ENCODE measurements around the gene ABHD2. TPM values are rescaled to one million over a fixed set of nuclear protein-coding genes. Genes with fewer than 3 reads are reported as not detected.

ABHD2 gene
- total and polyA plus RNA-seq, 2 donors, result 5.6 to 13.7 TPM

DNA sequence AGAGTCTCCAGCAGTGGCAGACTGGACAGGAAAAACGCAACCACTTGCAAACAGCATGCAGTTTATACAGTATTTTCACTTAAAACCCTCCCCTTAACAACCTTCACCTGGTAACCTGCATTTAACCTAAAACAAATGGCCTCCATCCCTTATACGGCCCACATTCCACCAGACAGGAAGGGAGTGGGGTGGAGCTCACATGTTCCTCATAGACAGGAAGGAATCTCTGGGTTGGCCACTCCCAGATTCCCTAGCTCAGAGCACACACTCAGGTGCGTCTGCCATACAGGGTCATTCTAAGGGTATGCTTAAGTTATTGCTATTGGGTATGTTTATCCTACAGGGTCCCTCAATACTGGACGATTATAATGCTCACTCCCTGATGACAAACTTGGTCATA is 16.8 kb upstream of the ABHD2 start:
- H3K4me1 ChIP-seq (ENCODE audit: control insufficient read depth in 2 of 2, insufficient read depth in 2 of 2, low read length in 2 of 2), result no peaks in the 10 kb centered on the region
- H3K9me3 ChIP-seq (ENCODE audit: control insufficient read depth in 2 of 2, insufficient read depth in 1 of 2, low read length in 1 of 2), result peaks cover 4 to 16% of the 10 kb centered on the region in 2 donors
- H3K4me3 ChIP-seq (ENCODE audit: low read length in 2 of 2), result no peak overlapping the region
- no peaks in the 10 kb centered on the region for H3K27me3 ChIP-seq (ENCODE audit: control insufficient read depth in 2 of 2, insufficient read depth in 1 of 2, low read length in 1 of 2)
- no peak overlapping the region for H3K27ac ChIP-seq (ENCODE audit: low read depth in 1 of 2, low read length in 1 of 2)
- DNase-seq (ENCODE audit: low read depth in 6 of 9, low spot score in 9 of 9), result no peak
- 83% methylated on average over 4 of the region's 4 CpGs for WGBS
- H3K36me3 ChIP-seq (ENCODE audit: control insufficient read depth in 2 of 2, insufficient read depth in 2 of 2, low read length in 1 of 2), result no peaks in the 10 kb centered on the region

DNA sequence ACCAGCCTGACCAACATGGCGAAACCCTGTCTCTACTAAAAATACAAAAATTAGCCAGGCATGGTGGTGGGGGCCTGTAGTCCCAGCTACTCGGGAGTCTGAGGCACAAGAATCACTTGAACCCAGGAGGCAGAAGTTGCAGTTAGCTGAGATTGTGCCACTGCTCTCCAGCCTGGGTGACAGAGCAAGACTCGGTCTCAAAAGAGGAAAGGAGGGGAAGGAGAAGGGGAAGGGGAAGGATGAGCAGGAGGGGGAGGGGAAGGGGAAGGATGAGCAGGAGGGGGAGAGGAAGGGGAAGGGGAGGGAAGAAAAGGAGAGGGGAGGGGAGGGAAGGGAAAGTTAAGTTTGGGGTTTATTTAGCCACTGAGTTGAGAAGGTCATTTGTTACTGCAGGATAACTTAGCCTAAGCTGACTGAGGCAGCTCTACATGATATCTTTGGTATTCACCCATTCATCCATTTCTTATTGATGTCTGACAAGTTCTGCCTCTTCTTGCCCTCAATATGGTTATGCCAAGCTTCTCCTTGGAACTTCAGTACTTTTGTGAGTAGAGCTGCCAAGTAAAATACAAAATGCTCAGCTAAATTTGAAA is 15.9 kb upstream of the ABHD2 start:
- no peak for DNase-seq (ENCODE audit: low read depth in 6 of 9, low spot score in 9 of 9)
- Histone ChIP-seq H3K9me3 (ENCODE audit: control insufficient read depth in 2 of 2, insufficient read depth in 1 of 2, low read length in 1 of 2) (peaks cover 0 to 9% of the 10 kb centered on the region in 2 donors), H3K4me1 (ENCODE audit: control insufficient read depth in 2 of 2, insufficient read depth in 2 of 2, low read length in 2 of 2) (no peaks in the 10 kb centered on the region), H3K36me3 (ENCODE audit: control insufficient read depth in 2 of 2, insufficient read depth in 2 of 2, low read length in 1 of 2) (no peaks in the 10 kb centered on the region), H3K27me3 (ENCODE audit: control insufficient read depth in 2 of 2, insufficient read depth in 1 of 2, low read length in 1 of 2) (no peaks in the 10 kb centered on the region), H3K4me3 (ENCODE audit: low read length in 2 of 2) (no peak overlapping the region), H3K27ac (ENCODE audit: low read depth in 1 of 2, low read length in 1 of 2) (no peak overlapping the region)
- 82% methylated on average over 3 of the region's 3 CpGs for WGBS

DNA sequence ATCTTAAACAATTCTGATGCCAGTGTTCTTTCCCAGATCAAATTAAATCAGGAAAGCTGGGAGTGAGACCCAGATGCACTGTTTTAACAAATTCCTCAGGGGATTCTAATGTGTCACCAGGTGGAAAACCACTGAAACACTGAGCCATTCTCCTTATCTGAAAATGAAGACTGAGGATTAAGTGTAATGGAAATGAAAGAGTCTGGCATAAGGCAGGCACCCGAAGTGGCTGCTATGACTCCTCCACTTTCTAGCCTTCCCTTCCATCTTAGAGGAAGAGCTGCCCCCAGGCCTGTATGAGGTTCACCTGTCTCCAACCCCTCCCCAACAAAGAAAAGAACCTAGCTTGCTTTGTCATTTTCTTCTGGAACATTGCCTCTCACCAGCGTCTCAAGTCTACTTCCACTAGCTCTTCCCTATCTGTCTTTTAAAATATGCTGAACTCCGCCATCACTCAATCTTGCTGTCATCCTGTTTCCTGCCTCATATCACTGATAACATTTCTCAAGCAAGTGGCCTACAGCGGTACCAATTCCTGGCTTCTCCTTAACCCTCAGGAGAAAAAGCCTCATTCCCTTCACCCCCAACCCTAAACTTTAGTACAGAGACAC is 13.7 kb upstream of the ABHD2 start:
- no peak overlapping the region for H3K27ac ChIP-seq (ENCODE audit: low read depth in 1 of 2, low read length in 1 of 2)
- WGBS, result 59% methylated on average over 4 of the region's 4 CpGs
- no peaks in the 10 kb centered on the region for H3K36me3 ChIP-seq (ENCODE audit: control insufficient read depth in 2 of 2, insufficient read depth in 2 of 2, low read length in 1 of 2)

DNA sequence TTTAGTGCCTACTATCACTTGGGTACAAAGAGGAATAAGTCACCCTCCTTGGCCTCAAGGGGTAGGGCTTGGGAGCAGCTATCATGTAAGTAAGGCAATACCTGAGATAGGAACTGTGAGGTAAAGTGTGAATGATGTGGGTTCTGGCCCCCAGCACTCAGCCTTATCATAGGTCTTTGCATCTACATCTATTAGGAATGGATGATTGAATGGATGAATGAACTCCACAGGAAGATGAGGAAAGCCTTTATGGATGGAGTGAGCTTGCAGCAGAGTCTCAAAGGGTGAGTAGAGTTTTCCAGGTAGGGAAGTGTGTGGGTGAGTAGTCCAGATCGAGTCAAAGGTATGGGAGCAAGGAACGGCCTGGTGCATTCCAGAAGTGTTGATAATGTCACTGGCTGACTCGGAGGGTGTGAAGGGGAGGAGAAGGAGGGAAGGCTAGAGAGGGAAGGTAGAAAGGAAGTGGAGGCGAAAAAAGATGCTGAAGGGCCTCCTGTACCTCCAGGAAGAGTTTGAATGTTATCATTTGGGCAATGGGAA is 13.1 kb upstream of the ABHD2 start:
- Histone ChIP-seq H3K4me3 (ENCODE audit: low read length in 2 of 2) (no peak overlapping the region), H3K4me1 (ENCODE audit: control insufficient read depth in 2 of 2, insufficient read depth in 2 of 2, low read length in 2 of 2) (no peaks in the 10 kb centered on the region), H3K9me3 (ENCODE audit: control insufficient read depth in 2 of 2, insufficient read depth in 1 of 2, low read length in 1 of 2) (no peaks in the 10 kb centered on the region), H3K36me3 (ENCODE audit: control insufficient read depth in 2 of 2, insufficient read depth in 2 of 2, low read length in 1 of 2) (no peaks in the 10 kb centered on the region), H3K27ac (ENCODE audit: low read depth in 1 of 2, low read length in 1 of 2) (no peak overlapping the region), H3K27me3 (ENCODE audit: control insufficient read depth in 2 of 2, insufficient read depth in 1 of 2, low read length in 1 of 2) (no peaks in the 10 kb centered on the region)
- no peak for DNase-seq (ENCODE audit: low read depth in 6 of 9, low spot score in 9 of 9)
- WGBS, result 94% methylated on average over 4 of the region's 4 CpGs

More for the DNA sequence above, 13.7 kb upstream of the ABHD2 start:
- H3K4me1 ChIP-seq (ENCODE audit: control insufficient read depth in 2 of 2, insufficient read depth in 2 of 2, low read length in 2 of 2), result no peaks in the 10 kb centered on the region
- DNase-seq (ENCODE audit: low read depth in 6 of 9, low spot score in 9 of 9), result no peak
- H3K4me3 ChIP-seq (ENCODE audit: low read length in 2 of 2), result no peak overlapping the region
- no peaks in the 10 kb centered on the region for H3K27me3 ChIP-seq (ENCODE audit: control insufficient read depth in 2 of 2, insufficient read depth in 1 of 2, low read length in 1 of 2)
- H3K9me3 ChIP-seq (ENCODE audit: control insufficient read depth in 2 of 2, insufficient read depth in 1 of 2, low read length in 1 of 2), result no peaks in the 10 kb centered on the region

DNA sequence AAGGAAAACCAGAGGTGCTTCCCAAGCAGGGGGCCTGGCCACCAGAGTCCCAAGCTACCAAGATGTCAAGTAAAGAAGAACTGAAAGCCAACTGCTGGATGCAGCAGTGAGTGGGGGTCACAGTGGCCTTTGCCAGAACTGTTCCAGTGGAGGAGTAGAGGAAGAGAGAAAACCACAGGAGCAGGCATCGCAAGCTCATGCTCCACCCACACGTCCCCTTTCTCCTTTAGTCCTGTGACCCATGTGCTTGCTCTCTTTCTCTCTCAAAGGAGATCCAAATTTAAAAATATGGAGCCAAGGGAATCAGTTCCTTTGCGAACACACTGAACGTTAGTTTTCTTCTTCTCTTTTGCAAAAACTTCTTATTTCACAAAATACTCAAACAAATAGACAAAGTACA is 12.4 kb upstream of the ABHD2 start:
- H3K27ac ChIP-seq (ENCODE audit: low read depth in 1 of 2, low read length in 1 of 2), result no peak overlapping the region
- H3K36me3 ChIP-seq (ENCODE audit: control insufficient read depth in 2 of 2, insufficient read depth in 2 of 2, low read length in 1 of 2), result no peaks in the 10 kb centered on the region
- no peak overlapping the region for H3K4me3 ChIP-seq (ENCODE audit: low read length in 2 of 2)
- H3K27me3 ChIP-seq (ENCODE audit: control insufficient read depth in 2 of 2, insufficient read depth in 1 of 2, low read length in 1 of 2), result no peaks in the 10 kb centered on the region
- H3K4me1 ChIP-seq (ENCODE audit: control insufficient read depth in 2 of 2, insufficient read depth in 2 of 2, low read length in 2 of 2), result no peaks in the 10 kb centered on the region
- no peak for DNase-seq (ENCODE audit: low read depth in 6 of 9, low spot score in 9 of 9)
- no peaks in the 10 kb centered on the region for H3K9me3 ChIP-seq (ENCODE audit: control insufficient read depth in 2 of 2, insufficient read depth in 1 of 2, low read length in 1 of 2)
- WGBS, result 51% methylated on average over 4 of the region's 4 CpGs

DNA sequence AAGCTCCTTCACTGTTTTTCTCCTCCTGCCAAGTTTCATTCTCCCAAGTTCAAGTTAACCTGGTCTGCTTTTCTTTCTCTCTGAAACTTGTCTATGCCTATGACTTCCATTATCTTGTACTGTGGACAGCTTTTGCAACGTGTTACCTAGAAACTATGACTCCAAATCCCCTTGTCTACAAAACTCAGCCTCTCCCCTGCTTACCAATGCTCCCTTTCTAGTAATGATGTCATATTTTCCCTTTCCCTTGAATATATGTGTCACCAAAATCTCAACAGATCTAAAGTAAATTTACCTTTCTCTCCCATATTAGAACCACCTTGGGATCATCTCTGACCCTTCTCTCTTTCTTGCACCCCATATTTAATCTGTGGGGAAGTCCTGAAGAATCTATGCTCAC is 10.5 kb upstream of the ABHD2 start:
- no peak overlapping the region for H3K27ac ChIP-seq (ENCODE audit: low read depth in 1 of 2, low read length in 1 of 2)
- H3K36me3 ChIP-seq (ENCODE audit: control insufficient read depth in 2 of 2, insufficient read depth in 2 of 2, low read length in 1 of 2), result no peaks in the 10 kb centered on the region
- DNase-seq (ENCODE audit: low read depth in 6 of 9, low spot score in 9 of 9), result no peak
- no peaks in the 10 kb centered on the region for H3K27me3 ChIP-seq (ENCODE audit: control insufficient read depth in 2 of 2, insufficient read depth in 1 of 2, low read length in 1 of 2)
- no peaks in the 10 kb centered on the region for H3K9me3 ChIP-seq (ENCODE audit: control insufficient read depth in 2 of 2, insufficient read depth in 1 of 2, low read length in 1 of 2)
- H3K4me3 ChIP-seq (ENCODE audit: low read length in 2 of 2), result no peak overlapping the region
- 92% methylated on average over 1 of the region's 1 CpG for WGBS
- H3K4me1 ChIP-seq (ENCODE audit: control insufficient read depth in 2 of 2, insufficient read depth in 2 of 2, low read length in 2 of 2), result no peaks in the 10 kb centered on the region

DNA sequence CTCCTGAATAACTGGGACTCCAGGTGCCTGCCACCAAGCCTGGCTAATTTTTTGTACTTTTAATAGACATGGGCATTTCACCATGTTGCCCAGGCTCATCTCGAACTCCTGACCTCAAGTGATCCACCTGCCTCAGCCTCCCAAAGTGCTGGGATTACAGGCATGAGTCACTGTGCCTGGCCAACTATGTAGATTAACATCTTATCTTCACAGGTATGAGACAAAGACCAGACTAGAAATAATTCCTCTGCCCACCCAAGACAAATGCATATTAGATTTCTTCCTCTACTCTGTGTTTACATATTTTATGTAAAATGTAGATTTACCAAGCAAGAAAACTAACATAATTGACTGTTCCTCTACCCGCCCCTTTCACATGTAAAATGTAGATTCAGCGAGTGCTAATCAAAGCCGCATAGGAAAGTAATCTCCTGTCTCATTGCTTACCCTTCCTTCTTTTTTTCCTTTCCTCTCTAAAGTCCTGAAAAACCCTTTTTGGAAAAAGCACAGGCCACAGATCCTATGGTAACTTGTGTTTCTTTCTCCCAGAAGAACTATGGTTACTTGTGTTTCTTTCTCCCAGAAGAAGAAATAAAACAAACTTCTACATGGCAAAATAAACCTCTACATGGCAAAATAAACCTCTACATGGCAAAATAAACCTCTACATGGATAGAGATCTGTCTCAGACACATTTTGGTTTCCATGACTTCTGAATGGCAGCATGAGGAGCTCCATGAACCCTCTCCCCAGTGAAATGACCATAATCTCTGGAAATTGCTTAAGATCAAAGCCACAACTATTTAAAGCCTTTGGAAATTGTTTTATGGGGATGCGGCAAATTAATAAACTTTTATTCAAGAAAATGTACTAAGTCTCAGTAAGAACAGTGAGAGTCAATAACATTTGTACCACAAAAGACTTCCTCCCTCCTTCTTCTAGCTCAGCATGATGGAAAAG is 9.1 kb upstream of the ABHD2 start:
- WGBS, result 98% methylated on average over 5 of the region's 5 CpGs
- Histone ChIP-seq H3K27me3 (ENCODE audit: control insufficient read depth in 2 of 2, insufficient read depth in 1 of 2, low read length in 1 of 2) (no peaks in the 10 kb centered on the region), H3K4me3 (ENCODE audit: low read length in 2 of 2) (no peak overlapping the region), H3K4me1 (ENCODE audit: control insufficient read depth in 2 of 2, insufficient read depth in 2 of 2, low read length in 2 of 2) (no peaks in the 10 kb centered on the region), H3K27ac (ENCODE audit: low read depth in 1 of 2, low read length in 1 of 2) (no peak overlapping the region), H3K36me3 (ENCODE audit: control insufficient read depth in 2 of 2, insufficient read depth in 2 of 2, low read length in 1 of 2) (no peaks in the 10 kb centered on the region), H3K9me3 (ENCODE audit: control insufficient read depth in 2 of 2, insufficient read depth in 1 of 2, low read length in 1 of 2) (no peaks in the 10 kb centered on the region)
- DNase-seq (ENCODE audit: low read depth in 6 of 9, low spot score in 9 of 9), result no peak

DNA sequence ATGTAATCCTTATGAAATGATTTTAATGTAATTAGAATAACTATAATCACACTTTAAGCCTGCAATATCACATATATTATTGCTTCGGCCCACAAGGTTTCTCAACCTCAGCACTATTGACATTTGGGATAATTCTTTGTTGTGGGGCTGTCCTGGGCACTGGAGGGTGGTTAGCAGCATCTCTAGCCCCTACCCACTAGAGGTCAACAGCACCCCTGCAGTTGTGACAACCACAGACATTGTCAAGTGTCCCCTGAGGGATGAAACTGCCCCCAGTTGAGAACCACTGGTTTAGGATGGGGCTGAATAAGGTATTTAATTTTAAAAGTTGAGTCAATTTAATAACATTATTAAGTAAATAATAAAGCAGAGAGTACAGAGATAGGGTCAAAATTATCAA is 6.4 kb upstream of the ABHD2 start:
- no peaks in the 10 kb centered on the region for H3K9me3 ChIP-seq (ENCODE audit: control insufficient read depth in 2 of 2, insufficient read depth in 1 of 2, low read length in 1 of 2)
- no peak overlapping the region for H3K4me3 ChIP-seq (ENCODE audit: low read length in 2 of 2)
- DNase-seq (ENCODE audit: low read depth in 6 of 9, low spot score in 9 of 9), result no peak
- no peaks in the 10 kb centered on the region for H3K27me3 ChIP-seq (ENCODE audit: control insufficient read depth in 2 of 2, insufficient read depth in 1 of 2, low read length in 1 of 2)
- no peak overlapping the region for H3K27ac ChIP-seq (ENCODE audit: low read depth in 1 of 2, low read length in 1 of 2)
- no peaks in the 10 kb centered on the region for H3K36me3 ChIP-seq (ENCODE audit: control insufficient read depth in 2 of 2, insufficient read depth in 2 of 2, low read length in 1 of 2)
- whole genome bisulfite sequencing, result 96% methylated on average over 1 of the region's 1 CpG
- no peaks in the 10 kb centered on the region for H3K4me1 ChIP-seq (ENCODE audit: control insufficient read depth in 2 of 2, insufficient read depth in 2 of 2, low read length in 2 of 2)

DNA sequence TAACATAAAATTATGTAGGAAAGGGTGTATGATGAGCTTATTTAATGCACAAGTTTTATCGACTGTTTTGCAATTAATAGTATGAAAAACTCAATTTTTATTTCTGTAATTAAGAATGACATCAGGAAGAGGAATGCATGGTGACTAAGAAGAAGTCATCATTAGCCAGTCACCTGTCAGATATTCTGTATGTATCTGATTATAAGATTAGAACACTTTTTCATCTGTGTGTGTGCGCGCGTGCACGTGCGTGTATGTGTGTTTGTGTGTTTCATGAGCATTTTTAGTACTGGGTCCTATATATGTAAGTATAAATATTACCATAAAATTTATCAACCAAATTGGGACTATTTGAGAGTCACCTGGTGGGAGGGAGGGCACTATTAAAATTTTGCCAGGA is 5.0 kb upstream of the ABHD2 start:
- H3K27me3 ChIP-seq (ENCODE audit: control insufficient read depth in 2 of 2, insufficient read depth in 1 of 2, low read length in 1 of 2), result no peaks in the 10 kb centered on the region
- H3K4me3 ChIP-seq (ENCODE audit: low read length in 2 of 2), result no peak overlapping the region
- no peaks in the 10 kb centered on the region for H3K9me3 ChIP-seq (ENCODE audit: control insufficient read depth in 2 of 2, insufficient read depth in 1 of 2, low read length in 1 of 2)
- no peak for DNase-seq (ENCODE audit: low read depth in 6 of 9, low spot score in 9 of 9)
- H3K27ac ChIP-seq (ENCODE audit: low read depth in 1 of 2, low read length in 1 of 2), result no peak overlapping the region
- WGBS, result 98% methylated on average over 6 of the region's 6 CpGs
- no peaks in the 10 kb centered on the region for H3K36me3 ChIP-seq (ENCODE audit: control insufficient read depth in 2 of 2, insufficient read depth in 2 of 2, low read length in 1 of 2)
- peaks cover 5 to 9% of the 10 kb centered on the region in 2 donors for H3K4me1 ChIP-seq (ENCODE audit: control insufficient read depth in 2 of 2, insufficient read depth in 2 of 2, low read length in 2 of 2)
